ENCODE results near the gene TOGARAM2. TPM values are rescaled to one million over a fixed set of nuclear protein-coding genes. Genes with fewer than 3 reads are reported as not detected.

TOGARAM2 gene
- total and polyA plus RNA-seq, 2 of the 13 experiments (the other 11 are each of a cell fraction or from before 2014, with no cell fraction given), result under 0.01 to 0.05 TPM

DNA sequence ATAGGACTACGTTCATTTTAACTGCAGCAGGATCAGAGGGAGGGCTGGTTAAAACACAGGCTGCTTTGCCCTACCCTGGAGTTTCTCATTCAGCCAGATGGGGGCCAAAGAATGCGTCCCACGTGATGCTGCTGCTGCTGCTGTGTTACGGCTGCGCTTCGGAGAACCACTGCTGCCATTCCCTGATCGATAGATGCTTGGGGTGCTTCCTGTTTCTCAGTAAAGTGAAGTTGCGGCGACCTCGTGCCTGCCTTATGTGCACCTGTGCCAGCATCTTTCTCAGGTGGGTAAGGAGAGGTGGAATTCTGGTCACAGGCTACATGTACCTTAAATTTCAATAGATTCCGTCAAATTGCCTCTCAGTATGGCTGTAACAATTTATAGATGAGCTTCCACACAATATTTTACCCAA lies 24.7 kb upstream of the TOGARAM2 start (continued):
- TF ChIP-seq ZNF292 (CRISPR knock-in tag; IDR thresholded peaks at IDR 0.05; ENCODE audit: borderline replicate concordance, low read depth) (peak; percentile 37; the same call in 1 of the 2 replicates), CBX2 (IDR thresholded peaks at IDR 0.05; ENCODE audit: low read depth, low read length) (no peak), CBX2 (CRISPR knock-in tag; IDR thresholded peaks at IDR 0.05; ENCODE audit: low read depth) (no peak), ZNF670 (CRISPR knock-in tag; IDR thresholded peaks at IDR 0.05; ENCODE audit: borderline replicate concordance) (0 out of 2 replicates have a peak, but pooled peaks have one; percentile 43), FOXA1 (IDR thresholded peaks at IDR 0.05) (no peak), FOXA1 (CRISPR knock-in tag; IDR thresholded peaks at IDR 0.05) (no peak), TEAD3 (CRISPR knock-in tag; optimal IDR thresholded peaks at IDR 0.05; ENCODE audit: borderline replicate concordance) (peak; percentile 82), ZKSCAN8 (CRISPR knock-in tag; IDR thresholded peaks at IDR 0.05; ENCODE audit: borderline replicate concordance) (no peak), PBX3 (CRISPR knock-in tag; IDR thresholded peaks at IDR 0.05; ENCODE audit: borderline replicate concordance) (no peak), MAZ (IDR thresholded peaks at IDR 0.05; ENCODE audit: borderline replicate concordance, low read depth, low read length) (no peak), MAZ (CRISPR knock-in tag; IDR thresholded peaks at IDR 0.05; ENCODE audit: low read depth) (0 out of 2 replicates have a peak, but pooled peaks have one; percentile 39), REXO4 (CRISPR knock-in tag; IDR thresholded peaks at IDR 0.05; ENCODE audit: borderline replicate concordance) (no peak), ZNF558 (CRISPR knock-in tag; IDR thresholded peaks at IDR 0.05; ENCODE audit: borderline replicate concordance) (no peak), MBNL3 (CRISPR knock-in tag; conservative IDR thresholded peaks at IDR 0.05) (no peak), THYN1 (CRISPR knock-in tag; IDR thresholded peaks at IDR 0.05; ENCODE audit: borderline replicate concordance, low read depth) (no peak), ZNF407 (CRISPR knock-in tag; IDR thresholded peaks at IDR 0.05; ENCODE audit: not compliant biosample characterization) (no peak), ZNF607 (CRISPR knock-in tag; IDR thresholded peaks at IDR 0.05; ENCODE audit: borderline replicate concordance) (no peak), ASH2L (IDR thresholded peaks at IDR 0.05; ENCODE audit: insufficient read length, low read depth, low read length) (no peak), KLF9 (CRISPR knock-in tag; IDR thresholded peaks at IDR 0.05; ENCODE audit: low read depth) (no peak)
- TF ChIP-seq, protein P1, sequence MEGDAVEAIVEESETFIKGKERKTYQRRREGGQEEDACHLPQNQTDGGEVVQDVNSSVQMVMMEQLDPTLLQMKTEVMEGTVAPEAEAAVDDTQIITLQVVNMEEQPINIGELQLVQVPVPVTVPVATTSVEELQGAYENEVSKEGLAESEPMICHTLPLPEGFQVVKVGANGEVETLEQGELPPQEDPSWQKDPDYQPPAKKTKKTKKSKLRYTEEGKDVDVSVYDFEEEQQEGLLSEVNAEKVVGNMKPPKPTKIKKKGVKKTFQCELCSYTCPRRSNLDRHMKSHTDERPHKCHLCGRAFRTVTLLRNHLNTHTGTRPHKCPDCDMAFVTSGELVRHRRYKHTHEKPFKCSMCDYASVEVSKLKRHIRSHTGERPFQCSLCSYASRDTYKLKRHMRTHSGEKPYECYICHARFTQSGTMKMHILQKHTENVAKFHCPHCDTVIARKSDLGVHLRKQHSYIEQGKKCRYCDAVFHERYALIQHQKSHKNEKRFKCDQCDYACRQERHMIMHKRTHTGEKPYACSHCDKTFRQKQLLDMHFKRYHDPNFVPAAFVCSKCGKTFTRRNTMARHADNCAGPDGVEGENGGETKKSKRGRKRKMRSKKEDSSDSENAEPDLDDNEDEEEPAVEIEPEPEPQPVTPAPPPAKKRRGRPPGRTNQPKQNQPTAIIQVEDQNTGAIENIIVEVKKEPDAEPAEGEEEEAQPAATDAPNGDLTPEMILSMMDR (CRISPR knock-in tag; IDR thresholded peaks at IDR 0.05), result peak; percentile 52

Measured in HepG2 (cell line).